G401 (cell line): Measurements from ENCODE around the gene CCDC198. TPM values are rescaled to one million over a fixed set of nuclear protein-coding genes. Genes with fewer than 3 reads are reported as not detected.

Experiments
- DNase-seq: peaks from one replicate; pipeline ENCODE4 v3.0.0-alpha.2; 2015; ENCODE audit warnings: low spot score
- in situ Hi-C: cut with HindIII; loops from 2 replicates; pipeline ENCODE4 v1.10.0; 2016; ENCODE audit warnings: low sequenced_read_pairs, mixed read lengths
- total RNA-seq: library from RNA; depleted of rRNA; stranded (reverse); fragments of >200 nt; shearing (Covaris generic); gene quantifications from 2 replicates; pipeline ENCODE4 v1.2.3, GENCODE V29; 2014; rRNA removed

CCDC198 gene
- total RNA-seq, 1 experiment from 2014 or later, result not detected

- in situ Hi-C loops, result no loop called here
- DNase-seq, result no peak
These were observed 15.6 kb downstream of the CCDC198 start for GRCh38 chr14:57478050-57478449.

- in situ Hi-C loops, result no loop called here
- DNase-seq, result no peak
These were observed 22.7 kb downstream of the CCDC198 start for GRCh38 chr14:57470909-57471308.

- no peak for DNase-seq
- in situ Hi-C loops, result no loop called here
These were observed 29.5 kb downstream of the CCDC198 start for GRCh38 chr14:57464008-57464730.

GRCh38 chr14:57462551-57462950, 31.1 kb downstream of the CCDC198 start:
- in situ Hi-C loops, result no loop called here
- DNase-seq, result no peak

GRCh38 chr14:57461777-57462320, 31.8 kb downstream of the CCDC198 start:
- no peak for DNase-seq
- in situ Hi-C loops, result no loop called here

- no peak for DNase-seq
- in situ Hi-C loops, result no loop called here
These were observed 57.7 kb downstream of the CCDC198 start for GRCh38 chr14:57435923-57436322.

GRCh38 chr14:57420986-57421385, 72.7 kb downstream of the CCDC198 start:
- in situ Hi-C loops, result no loop called here

GRCh38 chr14:57420033-57420432, 73.6 kb downstream of the CCDC198 start:
- in situ Hi-C loops, result no loop called here
- DNase-seq, result no peak

More at GRCh38 chr14:57420986-57421385, 72.7 kb downstream of the CCDC198 start:
- DNase-seq, result no peak

Other genes with a start within 250 kb of the CCDC198 start
- 44.5 and 70.7 TPM in 2 replicates for gene EXOC5, start 225.0 kb downstream of the CCDC198 start, total RNA-seq
- 14.3 and 32.8 TPM in 2 replicates for gene AP5M1, start 224.9 kb downstream of the CCDC198 start, total RNA-seq
- gene NAA30, start 103.3 kb downstream of the CCDC198 start, total RNA-seq, result 25.4 and 32.3 TPM in 2 replicates